Thyroid gland (tissue), 4 donors: Measurements from ENCODE around the gene CDIP1.

Experiments
- CTCF ChIP-seq, 6 experiments: fragments of 200-600 bp in 3 of 6; fragments of 450-650 bp in 3 of 6; sonication (generic) in 3 of 6; IDR thresholded peaks; one replicate each; pipeline ENCODE4 v1.5.1; 2016 to 2019; ENCODE audit warnings: antibody characterized with exemption in 6 of 6, mild to moderate bottlenecking in 2 of 6, inconsistent platforms in 1 of 6, moderate library complexity in 1 of 6
- POLR2A ChIP-seq, 2 donors: fragments of 450-650 bp; IDR thresholded peaks; one replicate each; pipeline ENCODE4 v1.6.1; 2017; ENCODE audit warnings: antibody characterized with exemption in 2 of 2, mild to moderate bottlenecking in 2 of 2, moderate library complexity in 1 of 2

GRCh38 chr16:4477966-4478365, 60.6 kb downstream of the CDIP1 start:
- TF ChIP-seq CTCF (IDR thresholded peaks at IDR 0.05) (peak in 2 of 6 experiments; percentile 10 to 21), POLR2A (IDR thresholded peaks at IDR 0.05) (no peak)
